Neural cell (in vitro differentiated cells): Measurements from ENCODE around the gene ZPLD1. TPM values are rescaled to one million over a fixed set of nuclear protein-coding genes. Genes with fewer than 3 reads are reported as not detected.

Experiments used
- H2AFZ ChIP-seq: fragments of 200-600, 300-800 bp; sonication (generic), shearing (Covaris generic); 2 replicates; pipeline ENCODE4 v1.6.0; 2014; ENCODE audit warnings: low read depth, mild to moderate bottlenecking, antibody characterized with exemption, low read length, moderate library complexity
- H3F3A ChIP-seq: fragments of 200-600 bp; shearing (Covaris generic); 2 replicates; pipeline ENCODE4 v1.6.1; 2016; ENCODE audit warnings: mild to moderate bottlenecking, moderate library complexity, mixed read lengths, antibody characterized with exemption, low read length; ENCODE audit not compliant: insufficient read depth, poor library complexity, severe bottlenecking
- H3K27ac ChIP-seq: fragments of 200-600, 300-800 bp; sonication (generic), shearing (Covaris generic); 2 replicates; pipeline ENCODE4 v1.5.1; 2014; ENCODE audit warnings: mild to moderate bottlenecking, low read length, moderate library complexity
- H3K27me3 ChIP-seq: fragments of 300-800, 200-600 bp; sonication (generic), shearing (Covaris generic); 2 replicates; pipeline ENCODE4 v1.6.0; 2014; ENCODE audit warnings: mild to moderate bottlenecking, low read depth, low read length, moderate library complexity; ENCODE audit not compliant: insufficient read depth
- H3K36me3 ChIP-seq: fragments of 300-800, 200-600 bp; sonication (generic), shearing (Covaris generic); 2 replicates; pipeline ENCODE4 v1.5.1; 2014; ENCODE audit warnings: mild to moderate bottlenecking, antibody characterized with exemption, low read length, moderate library complexity; ENCODE audit not compliant: insufficient read depth
- H3K4me2 ChIP-seq: fragments of 300-800, 200-600 bp; sonication (generic), shearing (Covaris generic); 2 replicates; pipeline ENCODE4 v1.6.0; 2014; ENCODE audit warnings: mild to moderate bottlenecking, low read length
- H3K4me3 ChIP-seq: fragments of 300-800, 200-600 bp; sonication (generic), shearing (Covaris generic); 2 replicates; pipeline ENCODE4 v1.5.1; 2014; ENCODE audit warnings: mild to moderate bottlenecking, low read length, moderate library complexity
- H3K79me2 ChIP-seq: fragments of 200-600 bp; shearing (Covaris generic); replicated peaks from 2 replicates; pipeline ENCODE4 v1.6.0; 2014; ENCODE audit warnings: mild to moderate bottlenecking, low read length, moderate library complexity; ENCODE audit not compliant: insufficient read depth
- H3K9ac ChIP-seq: fragments of 300-800, 200-600 bp; sonication (generic), shearing (Covaris generic); 2 replicates; pipeline ENCODE4 v1.6.1; 2016; ENCODE audit warnings: mild to moderate bottlenecking, low read length, mixed read lengths
- H3K9me2 ChIP-seq: fragments of 200-600 bp; shearing (Covaris generic); 2 replicates; pipeline ENCODE4 v1.6.1; 2016; ENCODE audit warnings: mild to moderate bottlenecking, low read length, mixed read lengths; ENCODE audit not compliant: insufficient read depth
- H3K9me3 ChIP-seq: fragments of 200-600, 300-800 bp; sonication (generic), shearing (Covaris generic); 2 replicates; pipeline ENCODE4 v1.6.1; 2016; ENCODE audit warnings: mild to moderate bottlenecking, mixed run types, low read length, moderate library complexity, mixed read lengths
- H4K20me1 ChIP-seq: fragments of 200-600 bp; shearing (Covaris generic); 2 replicates; pipeline ENCODE4 v1.6.1; 2016; ENCODE audit warnings: mild to moderate bottlenecking, mixed run types; ENCODE audit not compliant: insufficient read depth
- CTCF ChIP-seq: fragments of 450-650 bp; IDR thresholded peaks from 2 replicates; pipeline ENCODE4 v1.5.1; 2014; ENCODE audit warnings: antibody characterized with exemption, mild to moderate bottlenecking, moderate library complexity; ENCODE audit not compliant: poor library complexity, severe bottlenecking
- EP300 ChIP-seq: fragments of 450-650 bp; conservative IDR thresholded peaks from 2 replicates; pipeline ENCODE4 v1.6.1; 2014; ENCODE audit warnings: antibody characterized with exemption, mild to moderate bottlenecking, moderate library complexity; ENCODE audit not compliant: poor library complexity, severe bottlenecking
- EZH2 ChIP-seq: fragments of 200-600, 300-800 bp; shearing (Covaris generic), sonication (generic); IDR thresholded peaks from 2 replicates; pipeline ENCODE4 v1.6.1; 2014; ENCODE audit warnings: antibody characterized with exemption, low read length, borderline replicate concordance, mild to moderate bottlenecking; ENCODE audit not compliant: insufficient read depth, poor library complexity, severe bottlenecking
- MXI1 ChIP-seq: fragments of 450-650 bp; conservative IDR thresholded peaks from 2 replicates; pipeline ENCODE4 v1.6.1; 2014; ENCODE audit warnings: antibody characterized with exemption, mild to moderate bottlenecking; ENCODE audit not compliant: poor library complexity, severe bottlenecking
- POLR2AphosphoS5 ChIP-seq: IDR thresholded peaks from 2 replicates; pipeline ENCODE4 v1.6.1; 2012
- RAD21 ChIP-seq: fragments of 450-650 bp; conservative IDR thresholded peaks from 2 replicates; pipeline ENCODE4 v1.6.1; 2014; ENCODE audit warnings: antibody characterized with exemption, mild to moderate bottlenecking, moderate library complexity
- REST ChIP-seq: IDR thresholded peaks from 2 replicates; pipeline ENCODE4 v1.6.1; 2012; ENCODE audit warnings: borderline replicate concordance
- SMC3 ChIP-seq: fragments of 450-650 bp; conservative IDR thresholded peaks from 2 replicates; pipeline ENCODE4 v1.6.1; 2014; ENCODE audit warnings: antibody characterized with exemption, mild to moderate bottlenecking, moderate library complexity; ENCODE audit not compliant: poor library complexity
- TAF1 ChIP-seq: IDR thresholded peaks from 2 replicates; pipeline ENCODE4 v1.6.1; 2012; ENCODE audit warnings: low read depth
- polyA plus RNA-seq: library from polyadenylated mRNA; depleted of rRNA; stranded (reverse); fragments of >200 nt; gene quantifications from 2 replicates; pipeline ENCODE4 v1.2.3, GENCODE V29; 2014

Gene ZPLD1
- polyA plus RNA-seq, 1 donor from 2014 or later, result not detected

GRCh38 chr3:102460579-102460978 lies 25.8 kb downstream of the ZPLD1 start:
- Histone ChIP-seq H3K36me3 (no peaks in the 10 kb centered on the region), H3K9me3 (no peaks in the 10 kb centered on the region), H3K27me3 (no peaks in the 10 kb centered on the region), H3K4me3 (no peak overlapping the region), H3K79me2 (no peaks in the 10 kb centered on the region), H2AFZ (no peak overlapping the region), H3K4me2 (no peak overlapping the region), H3K9me2 (no peaks in the 10 kb centered on the region), H3K27ac (no peak overlapping the region), H3K9ac (no peak overlapping the region), H4K20me1 (no peaks in the 10 kb centered on the region), H3F3A (no peaks in the 10 kb centered on the region)
- TF ChIP-seq EZH2, result no peak
- no peak for TF ChIP-seq REST
- TF ChIP-seq MXI1, result no peak
- no peak for TF ChIP-seq CTCF

- TF ChIP-seq CTCF (no peak), RAD21 (no peak), EZH2 (no peak), POLR2AphosphoS5 (no peak), EP300 (no peak), TAF1 (no peak), MXI1 (no peak), REST (no peak), SMC3 (no peak)
- Histone ChIP-seq H3F3A (no peaks in the 10 kb centered on the region), H3K9ac (no peak overlapping the region), H3K9me2 (no peaks in the 10 kb centered on the region), H3K4me2 (no peak overlapping the region), H3K36me3 (no peaks in the 10 kb centered on the region), H4K20me1 (no peaks in the 10 kb centered on the region), H3K27ac (no peak overlapping the region), H3K9me3 (no peaks in the 10 kb centered on the region), H2AFZ (no peak overlapping the region), H3K27me3 (no peaks in the 10 kb centered on the region), H3K4me3 (no peak overlapping the region), H3K79me2 (no peaks in the 10 kb centered on the region)
Measured at GRCh38 chr3:102464261-102464660, 29.4 kb downstream of the ZPLD1 start.
